IMR-90 (cell line): ENCODE results near the gene ZNF564. TPM values are rescaled to one million over a fixed set of nuclear protein-coding genes. Genes with fewer than 3 reads are reported as not detected.

Source experiments
- ATAC-seq: fragments of 200-7000 bp; cut with Tn5 transposase; 2 replicates; pipeline ENCODE4 v1.9.1; 2020; ENCODE audit warnings: low read depth, mild to moderate bottlenecking, moderate library complexity
- BruUV-seq: library from RNA; stranded (reverse); fragments of 400-500 nt; replicated peaks from 2 replicates; lab custom pipeline; 2021; lab: Mats Ljungman, UMichigan
- CTCF ChIA-PET: fragments of 300-600 bp; formaldehyde crosslinking; extraction: SDS; loops from one replicate; lab custom pipeline; 2021; ENCODE audit warnings: antibody characterized with exemption; lab: Yijun Ruan, JAX
- POLR2A ChIA-PET: fragments of 300-600 bp; sonication (Branson Sonifier 250); formaldehyde crosslinking; loops from one replicate; lab custom pipeline; 2022; ENCODE audit warnings: antibody characterized with exemption; ENCODE audit not compliant: unreplicated experiment; lab: Charles Lee
- DNase-seq: peaks from one replicate; pipeline ENCODE4 v3.0.0; 2013
- H2AFZ ChIP-seq: replicated peaks from 2 replicates; pipeline ENCODE3; 2013; ENCODE audit warnings: low read length, mild to moderate bottlenecking; ENCODE audit not compliant: poor library complexity
- H2AK5ac ChIP-seq: 2 replicates; pipeline ENCODE4 v1.6.1; 2013; ENCODE audit warnings: low read depth, low read length, inconsistent platforms
- H2AK9ac ChIP-seq: replicated peaks from 2 replicates; pipeline ENCODE3; 2013; ENCODE audit warnings: mild to moderate bottlenecking, low read depth, low read length, moderate library complexity; ENCODE audit not compliant: poor library complexity
- H2BK120ac ChIP-seq: 2 replicates; pipeline ENCODE4 v1.6.1; 2013; ENCODE audit warnings: low read depth, low read length, inconsistent platforms
- H2BK15ac ChIP-seq: 3 replicates; pipeline ENCODE4 v1.6.1; 2013; ENCODE audit warnings: low read depth, low read length, inconsistent platforms
- H2BK20ac ChIP-seq: 2 replicates; pipeline ENCODE4 v1.6.1; 2013; ENCODE audit warnings: low read depth, mild to moderate bottlenecking, inconsistent platforms, low read length, moderate library complexity
- H2BK5ac ChIP-seq: 2 replicates; pipeline ENCODE4 v1.6.1; 2013; ENCODE audit warnings: mild to moderate bottlenecking, low read depth, low read length, inconsistent platforms; ENCODE audit not compliant: poor library complexity, severe bottlenecking
- H3K14ac ChIP-seq: replicated peaks from 2 replicates; pipeline ENCODE4 v1.6.1; 2013; ENCODE audit warnings: low read depth, low read length, inconsistent platforms
- H3K18ac ChIP-seq: 2 replicates; pipeline ENCODE4 v1.6.1; 2013; ENCODE audit warnings: low read depth, low read length, control low read depth
- H3K23ac ChIP-seq: 2 replicates; pipeline ENCODE4 v1.6.1; 2013; ENCODE audit warnings: low read depth, low read length, inconsistent platforms
- H3K27ac ChIP-seq: 2 replicates; pipeline ENCODE4 v1.5.1; 2013; ENCODE audit warnings: mild to moderate bottlenecking, control low read depth, low read length; ENCODE audit not compliant: insufficient read depth
- H3K27me3 ChIP-seq: 2 replicates; pipeline ENCODE4 v1.6.1; 2013; ENCODE audit warnings: low read length; ENCODE audit not compliant: control insufficient read depth, insufficient read depth
- H3K36me3 ChIP-seq: 2 replicates; pipeline ENCODE4 v1.6.1; 2013; ENCODE audit warnings: low read length, mixed read lengths; ENCODE audit not compliant: control insufficient read depth, insufficient read depth
- H3K4ac ChIP-seq: 2 replicates; pipeline ENCODE4 v1.6.1; 2013; ENCODE audit warnings: low read depth, low read length, inconsistent platforms
- H3K4me1 ChIP-seq: 2 replicates; pipeline ENCODE4 v1.6.1; 2013; ENCODE audit warnings: low read length, mixed read lengths; ENCODE audit not compliant: control insufficient read depth, insufficient read depth
- H3K4me2 ChIP-seq: 2 replicates; pipeline ENCODE4 v1.6.1; 2013; ENCODE audit warnings: low read depth, mild to moderate bottlenecking, control low read depth, low read length, moderate library complexity
- H3K4me3 ChIP-seq: 2 replicates; pipeline ENCODE4 v1.5.1; 2013; ENCODE audit warnings: low read depth, mild to moderate bottlenecking, control low read depth, low read length, moderate library complexity; ENCODE audit not compliant: insufficient read depth
- H3K56ac ChIP-seq: 2 replicates; pipeline ENCODE4 v1.6.1; 2013; ENCODE audit warnings: low read length, inconsistent platforms; ENCODE audit not compliant: insufficient read depth; ENCODE audit errors: extremely low read depth
- H3K79me1 ChIP-seq, 2 experiments: 2 replicates each; pipeline ENCODE4 v1.6.1; 2013; ENCODE audit warnings: low read length in 2 of 2, inconsistent platforms in 1 of 2, low read depth in 1 of 2
- H3K9ac ChIP-seq: 2 replicates; pipeline ENCODE4 v1.6.1; 2013; ENCODE audit warnings: low read depth, low read length, control low read depth
- H3K9me1 ChIP-seq: 2 replicates; pipeline ENCODE4 v1.6.1; 2013; ENCODE audit warnings: low read length, inconsistent platforms; ENCODE audit not compliant: insufficient read depth
- H3K9me3 ChIP-seq: 2 replicates; pipeline ENCODE4 v1.6.1; 2013; ENCODE audit warnings: low read length; ENCODE audit not compliant: control insufficient read depth, insufficient read depth
- H4K20me1 ChIP-seq: 2 replicates; pipeline ENCODE4 v1.6.1; 2013; ENCODE audit warnings: low read length, inconsistent platforms; ENCODE audit not compliant: insufficient read depth
- H4K5ac ChIP-seq: 2 replicates; pipeline ENCODE4 v1.6.1; 2013; ENCODE audit warnings: mild to moderate bottlenecking, low read depth, low read length, control low read depth
- H4K8ac ChIP-seq, 2 experiments: 2 replicates each; pipeline ENCODE4 v1.6.1; 2013; ENCODE audit warnings: low read depth in 2 of 2, low read length in 2 of 2, control low read depth in 1 of 2, inconsistent platforms in 1 of 2
- H4K91ac ChIP-seq: 2 replicates; pipeline ENCODE4 v1.6.1; 2013; ENCODE audit warnings: low read depth, low read length, inconsistent platforms; ENCODE audit not compliant: insufficient read depth
- MAFK ChIP-seq: IDR thresholded peaks from 2 replicates; pipeline ENCODE4 v1.6.1; 2012; ENCODE audit warnings: low read depth, low read length, improper control_type of control experiment
- MXI1 ChIP-seq: IDR thresholded peaks from 2 replicates; pipeline ENCODE4 v1.6.1; 2012; ENCODE audit warnings: low read depth, mild to moderate bottlenecking, low read length, moderate library complexity, borderline replicate concordance
- WGBS, 2 experiments: methylation state at CpG; one replicate each; pipeline versions ENCODE4 v1.1.5 to v1.1.7; 2013; ENCODE audit warnings: missing lambda C conversion rate in 2 of 2; ENCODE audit not compliant: insufficient read length in 1 of 2; ENCODE audit errors: extremely low coverage in 2 of 2; 5-methylcytosine and 5-hydroxymethylcytosine counted together
- dilution Hi-C: fragments of 300-500 bp; cut with HindIII; formaldehyde crosslinking; loops from one replicate; pipeline ENCODE4 v1.14.3; 2018; ENCODE audit warnings: low sequenced_read_pairs; ENCODE audit not compliant: unreplicated experiment
- in situ Hi-C: fragments of 300-500 bp; cut with MboI; formaldehyde crosslinking; loops from 3 replicates; pipeline ENCODE4 v1.14.3; 2019; ENCODE audit warnings: low sequenced_read_pairs, inconsistent platforms, mixed read lengths
- intact Hi-C: fragments of 100-400 bp; cut with micrococcal nuclease; formaldehyde crosslinking; loops from 2 replicates; pipeline ENCODE4 v1.10.0; 2022
- polyA plus RNA-seq, 3 experiments: library from polyadenylated mRNA; depleted of rRNA; stranded (reverse); fragments of >200 nt; gene quantifications; 2 replicates each; pipeline ENCODE4 v1.2.3, GENCODE V29; 2012; ENCODE audit warnings: low replicate concordance in 1 of 3
- total RNA-seq: library from RNA; depleted of rRNA; stranded (reverse); fragments of >200 nt; gene quantifications from 2 replicates; pipeline ENCODE4 v1.2.3, GENCODE V29; 2012

ZNF564 gene
- total and polyA plus RNA-seq, 2 of the 4 experiments (the other 2 are of a cell fraction), result 1.5 to 6.3 TPM

GRCh38 chr19:12546068-12546467 is 5.2 kb downstream of the ZNF564 start:
- Histone ChIP-seq H4K20me1 (peaks cover 11% of the 10 kb centered on the region; the same call in 1 of the 2 replicates), H3K27ac (no peak overlapping the region), H3K9me3 (peaks cover 29% of the 10 kb centered on the region), H4K5ac (no peak overlapping the region), H2AK5ac (no peak overlapping the region), H3K4me1 (no peaks in the 10 kb centered on the region), H4K8ac (no peak overlapping the region), H2AFZ (no peak overlapping the region), H3K9me1 (no peaks in the 10 kb centered on the region), H3K14ac (no peak overlapping the region), H3K4me3 (no peak overlapping the region), H3K27me3 (no peaks in the 10 kb centered on the region), H4K91ac (no peak overlapping the region), H3K4me2 (no peak overlapping the region), H2BK20ac (no peak overlapping the region), H2BK5ac (no peak overlapping the region), H3K36me3 (peaks cover 19% of the 10 kb centered on the region), H3K18ac (no peak overlapping the region), H2AK9ac (no peak overlapping the region), H2BK120ac (no peak overlapping the region), H2BK15ac (no peak overlapping the region), H3K23ac (no peak overlapping the region), H3K4ac (no peak overlapping the region), H3K9ac (no peak overlapping the region), H3K79me1 (peaks cover 34 to 53% of the 10 kb centered on the region in 2 experiments), H3K56ac (no peak overlapping the region)
- ChIA-PET POLR2A (no interaction called here), CTCF (no interaction called here)
- DNase-seq, result no peak
- in situ Hi-C loops, result no loop called here
- TF ChIP-seq MAFK, result peak; percentile 73
- no peak for TF ChIP-seq MXI1
- no TSS peak for BruUV-seq
- 89% methylated on average over 3 of the region's 5 CpGs; no CpG with 5 or more reads in 1 of the 2 experiments for WGBS, 2 experiments
- intact Hi-C loops, result no loop called here
- no peak for ATAC-seq
- dilution Hi-C loops, result no loop called here
